Measurements from ENCODE around the gene ANTXRL. TPM values are rescaled to one million over a fixed set of nuclear protein-coding genes. Genes with fewer than 3 reads are reported as not detected.

Gene ANTXRL
- total RNA-seq, 4 donors from 2014 or later, result not detected

DNA sequence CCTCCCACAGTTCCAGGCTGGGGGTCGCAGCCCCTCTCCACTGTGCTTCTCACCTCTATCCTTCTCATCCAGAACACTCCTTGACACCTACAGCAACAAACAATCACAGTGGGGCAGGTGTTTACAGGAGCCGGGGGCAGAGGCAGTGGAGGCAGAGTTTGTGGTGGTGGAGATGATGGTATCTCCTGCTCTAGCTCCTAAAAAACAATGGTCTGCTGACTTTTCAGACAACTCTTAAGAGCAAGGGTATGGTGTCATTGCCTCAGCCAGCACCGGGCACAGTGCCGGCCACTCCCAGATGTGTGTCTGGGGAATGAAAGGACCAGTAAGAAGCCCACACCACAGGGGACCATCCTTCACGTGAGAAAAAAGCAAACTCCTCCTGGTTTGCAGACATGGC is 36.3 kb upstream of the ANTXRL start:
- DNase-seq (ENCODE audit: low spot score in 2 of 2), result peak; percentile 4 to 60
- intact Hi-C loops (cut with DNase I; ENCODE audit: low total_unique reads), result no loop called here
- 75 to 95% methylated on average over 5 of the region's 5 CpGs for WGBS, 2 donors
- no peak overlapping the region for H3K4me3 ChIP-seq (ENCODE audit: low read depth, poor library complexity, severe bottlenecking)
- no peak for TF ChIP-seq POLR2A (IDR thresholded peaks at IDR 0.05)
- TF ChIP-seq, protein P1, sequence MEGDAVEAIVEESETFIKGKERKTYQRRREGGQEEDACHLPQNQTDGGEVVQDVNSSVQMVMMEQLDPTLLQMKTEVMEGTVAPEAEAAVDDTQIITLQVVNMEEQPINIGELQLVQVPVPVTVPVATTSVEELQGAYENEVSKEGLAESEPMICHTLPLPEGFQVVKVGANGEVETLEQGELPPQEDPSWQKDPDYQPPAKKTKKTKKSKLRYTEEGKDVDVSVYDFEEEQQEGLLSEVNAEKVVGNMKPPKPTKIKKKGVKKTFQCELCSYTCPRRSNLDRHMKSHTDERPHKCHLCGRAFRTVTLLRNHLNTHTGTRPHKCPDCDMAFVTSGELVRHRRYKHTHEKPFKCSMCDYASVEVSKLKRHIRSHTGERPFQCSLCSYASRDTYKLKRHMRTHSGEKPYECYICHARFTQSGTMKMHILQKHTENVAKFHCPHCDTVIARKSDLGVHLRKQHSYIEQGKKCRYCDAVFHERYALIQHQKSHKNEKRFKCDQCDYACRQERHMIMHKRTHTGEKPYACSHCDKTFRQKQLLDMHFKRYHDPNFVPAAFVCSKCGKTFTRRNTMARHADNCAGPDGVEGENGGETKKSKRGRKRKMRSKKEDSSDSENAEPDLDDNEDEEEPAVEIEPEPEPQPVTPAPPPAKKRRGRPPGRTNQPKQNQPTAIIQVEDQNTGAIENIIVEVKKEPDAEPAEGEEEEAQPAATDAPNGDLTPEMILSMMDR (IDR thresholded peaks at IDR 0.05), result no peak

DNA sequence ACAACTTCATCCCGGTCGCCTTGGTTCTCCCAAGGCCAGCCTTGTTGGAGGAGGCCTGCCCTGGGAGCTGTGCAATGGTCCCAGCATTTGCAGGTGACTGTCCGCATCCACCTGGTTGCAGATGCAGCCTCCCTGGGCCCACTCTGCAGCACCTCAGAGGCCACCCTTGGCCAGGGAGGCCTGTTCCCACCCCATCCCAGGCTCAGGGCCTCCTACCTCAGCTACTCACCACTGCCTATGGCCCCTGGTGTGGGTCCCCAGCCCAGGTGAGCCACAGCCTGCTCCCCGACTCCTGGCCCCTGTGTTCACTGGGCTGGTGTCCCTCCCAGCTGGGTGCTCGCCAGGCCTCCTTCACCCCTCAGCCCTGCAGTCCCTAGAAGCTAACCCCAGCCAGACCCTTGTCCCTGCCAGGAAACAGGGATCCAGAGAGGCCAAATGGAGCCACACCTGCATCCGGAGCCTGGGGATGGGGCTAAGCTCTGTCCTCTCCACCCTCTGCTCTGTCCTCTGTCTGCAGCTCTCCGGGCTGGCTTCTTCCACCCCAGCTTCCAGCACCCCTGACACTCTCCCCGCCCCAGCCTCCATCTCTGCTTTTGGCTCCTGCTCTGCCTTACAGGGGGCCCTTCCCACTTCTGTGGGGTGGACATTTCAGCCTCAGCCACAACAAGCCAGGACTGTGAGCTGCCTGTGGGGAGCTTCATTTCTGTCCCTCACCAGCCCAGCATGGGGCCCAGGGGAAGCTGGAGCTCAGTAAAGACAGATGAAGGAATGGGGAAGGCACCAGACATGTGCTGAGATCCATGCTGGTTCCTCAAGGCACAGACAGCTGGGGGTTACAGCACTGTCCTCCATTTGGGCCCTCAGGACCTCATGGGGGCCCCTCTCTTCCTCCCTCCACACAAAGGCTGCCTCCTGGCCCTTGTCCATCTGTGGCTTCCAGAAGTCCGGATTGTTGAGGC is 35.6 kb upstream of the ANTXRL start:
- TF ChIP-seq, protein P1 (IDR thresholded peaks at IDR 0.05), result no peak
- TF ChIP-seq POLR2A (IDR thresholded peaks at IDR 0.05), result no peak
- H3K4me3 ChIP-seq (ENCODE audit: low read depth, poor library complexity, severe bottlenecking), result no peak overlapping the region
- peak; percentile 13 to 82 for DNase-seq (ENCODE audit: low spot score in 2 of 2)
- WGBS, 2 donors, result 87 to 93% methylated on average over 8 to 9 of the region's 9 CpGs
- intact Hi-C loops (cut with DNase I; ENCODE audit: low total_unique reads), result no loop called here

DNA sequence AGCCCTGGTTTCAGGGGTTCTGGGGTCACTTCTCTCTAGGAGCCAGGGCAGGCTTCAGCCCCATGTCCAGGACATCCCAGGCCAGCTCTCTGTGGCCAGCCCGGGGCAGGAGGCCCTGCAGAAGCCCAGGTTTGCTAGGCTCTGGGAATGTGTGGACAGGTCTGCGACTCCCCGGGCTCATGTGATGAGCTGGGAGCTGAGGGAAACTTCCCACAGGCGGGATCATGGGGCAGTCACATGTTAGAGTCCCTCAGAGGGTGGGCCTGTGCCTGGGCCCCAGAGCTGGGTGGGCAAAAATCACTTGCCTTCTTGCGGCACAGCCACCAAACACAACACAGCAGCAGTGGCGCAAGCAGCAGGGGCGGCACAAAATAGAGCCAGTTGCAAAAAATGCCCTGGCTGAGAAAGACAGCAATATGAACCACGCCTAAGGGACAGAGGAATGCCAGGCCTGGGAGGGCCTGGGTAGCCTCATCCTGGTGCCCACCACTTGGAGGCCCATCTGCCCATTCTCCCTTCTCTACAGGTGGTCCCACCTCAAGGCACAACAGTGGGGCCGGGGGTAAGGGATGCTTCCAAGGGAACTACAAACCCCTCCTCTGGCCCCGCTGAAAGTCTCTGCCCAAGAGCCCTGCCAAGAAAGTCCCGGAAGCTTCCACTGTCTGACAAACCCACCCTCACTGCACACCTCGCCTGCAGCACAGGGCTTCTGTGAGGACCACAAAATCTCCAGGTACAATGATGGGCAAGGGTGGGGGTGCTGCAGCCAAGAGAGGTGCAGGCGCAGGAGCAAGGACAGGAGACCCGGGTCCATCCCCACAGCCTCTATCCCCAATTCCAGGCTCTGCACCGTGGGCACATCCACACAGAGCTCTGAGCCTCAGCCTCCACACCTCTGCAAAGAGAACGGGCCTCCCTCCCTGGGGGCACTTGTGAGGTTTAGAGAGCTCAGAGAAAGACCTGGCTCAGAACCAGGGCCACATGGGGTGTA is 34.6 kb upstream of the ANTXRL start:
- H3K4me3 ChIP-seq (ENCODE audit: low read depth, poor library complexity, severe bottlenecking), result no peak overlapping the region
- DNase-seq (ENCODE audit: low spot score in 2 of 2), result peak; percentile 37 to 91
- 81 to 83% methylated on average over 15 to 16 of the region's 16 CpGs for WGBS, 2 donors
- intact Hi-C loops (cut with DNase I; ENCODE audit: low total_unique reads), result no loop called here
- TF ChIP-seq, protein P1 (IDR thresholded peaks at IDR 0.05), result no peak
- no peak for TF ChIP-seq POLR2A (IDR thresholded peaks at IDR 0.05)

DNA sequence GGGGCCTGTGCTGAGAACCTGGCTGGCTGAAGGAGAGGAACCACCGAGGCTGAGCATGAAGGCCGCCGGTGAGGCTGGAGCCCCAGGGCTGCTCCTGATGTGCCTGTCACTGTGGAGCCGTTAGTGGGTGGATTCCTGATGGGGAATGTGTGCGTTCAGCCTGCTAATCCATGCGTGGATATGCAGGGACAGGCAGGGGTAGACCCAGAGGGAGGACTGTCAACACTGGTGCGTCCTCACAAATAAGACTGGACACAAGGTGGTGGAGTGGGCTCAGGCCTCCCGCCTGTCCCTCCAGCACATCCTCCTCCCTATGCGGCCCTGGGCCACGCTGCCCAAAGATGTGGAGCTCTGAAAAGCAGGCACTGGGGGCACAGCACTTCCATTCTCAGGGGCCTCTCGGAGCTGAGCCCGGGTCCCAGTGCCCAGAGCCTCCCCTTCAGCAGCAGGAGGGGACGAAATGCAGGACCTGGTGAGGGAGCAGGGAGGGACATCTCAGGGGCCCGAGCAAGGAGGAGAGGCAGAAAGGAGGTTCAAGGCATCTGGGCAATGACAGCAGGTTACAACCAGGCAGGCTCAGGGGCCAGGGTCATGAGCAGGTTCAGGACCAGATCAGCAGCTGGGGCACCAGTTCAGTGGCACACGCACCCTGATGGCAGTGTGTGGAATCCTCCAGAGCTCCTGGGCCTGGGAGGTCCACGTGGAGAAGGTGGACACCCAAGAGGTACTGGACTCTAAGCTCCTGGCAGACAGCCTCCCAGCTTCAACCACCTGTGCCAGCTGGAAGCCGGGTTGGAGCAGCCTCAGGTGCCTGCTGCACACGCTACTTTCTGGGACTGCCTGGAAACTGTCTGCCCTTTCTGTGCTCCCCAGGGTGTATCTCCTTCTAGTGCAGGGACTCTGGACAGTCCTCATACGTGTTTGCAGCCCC is 33.5 kb upstream of the ANTXRL start:
- no peak overlapping the region for H3K4me3 ChIP-seq (ENCODE audit: low read depth, poor library complexity, severe bottlenecking)
- peak; percentile 11 to 84 for DNase-seq (ENCODE audit: low spot score in 2 of 2)
- no peak for TF ChIP-seq POLR2A (IDR thresholded peaks at IDR 0.05)
- TF ChIP-seq, protein P1 (IDR thresholded peaks at IDR 0.05), result no peak
- intact Hi-C loops (cut with DNase I; ENCODE audit: low total_unique reads), result no loop called here
- WGBS, 2 donors, result 79 to 80% methylated on average over 18 to 19 of the region's 19 CpGs

DNA sequence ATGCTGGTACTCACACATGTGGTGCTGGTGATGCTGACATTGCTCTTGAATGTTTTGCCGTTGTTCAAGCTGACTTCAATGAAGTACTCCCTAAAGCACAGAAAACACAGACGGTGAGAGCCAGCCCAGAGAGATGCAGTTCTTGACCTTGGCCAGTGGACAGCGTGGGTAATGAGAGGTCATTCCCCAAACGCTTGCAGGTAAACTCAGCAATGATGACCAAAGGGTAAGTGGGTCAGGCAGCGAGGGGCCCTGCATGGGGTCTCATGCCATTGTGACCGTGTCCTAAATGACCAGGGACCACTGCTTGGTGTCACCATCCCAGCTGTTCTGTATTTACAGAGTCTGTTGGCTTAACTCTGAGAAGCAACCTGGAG is 32.8 kb upstream of the ANTXRL start:
- TF ChIP-seq, protein P1 (IDR thresholded peaks at IDR 0.05), result no peak
- no peak for TF ChIP-seq POLR2A (IDR thresholded peaks at IDR 0.05)
- WGBS, 2 donors, result 86 to 87% methylated on average over 6 of the region's 6 CpGs
- H3K4me3 ChIP-seq (ENCODE audit: low read depth, poor library complexity, severe bottlenecking), result no peak overlapping the region
- DNase-seq (ENCODE audit: low spot score in 2 of 2), result peak in 1 of 2 donors; percentile 68
- intact Hi-C loops (cut with DNase I; ENCODE audit: low total_unique reads), result no loop called here

Data from lower leg skin (tissue), 4 donors.